Mucosa of rectum (tissue), 2 donors: Measurements from ENCODE around the gene GTF2A1.
A peak's percentile ranks its signal among the peaks of the same experiment; 100 is the strongest.

Experiments
- H3K27ac ChIP-seq, 2 donors: one replicate each; pipeline ENCODE4 v1.7.0; 2013; ENCODE audit warnings: inconsistent platforms in 2 of 2, low read depth in 2 of 2, low read length in 2 of 2
- H3K27me3 ChIP-seq, 2 donors: one replicate each; pipeline ENCODE4 v1.7.0; 2013; ENCODE audit warnings: low read length in 2 of 2; ENCODE audit not compliant: control insufficient read depth in 2 of 2, insufficient read depth in 2 of 2
- H3K36me3 ChIP-seq, 2 donors: one replicate each; pipeline ENCODE4 v1.7.0; 2013; ENCODE audit warnings: low read length in 2 of 2; ENCODE audit not compliant: control insufficient read depth in 2 of 2, insufficient read depth in 2 of 2
- H3K4me1 ChIP-seq, 2 donors: one replicate each; pipeline ENCODE4 v1.7.0; 2013; ENCODE audit warnings: low read length in 2 of 2, mild to moderate bottlenecking in 1 of 2; ENCODE audit not compliant: control insufficient read depth in 2 of 2, insufficient read depth in 2 of 2
- H3K4me3 ChIP-seq, 2 donors: one replicate each; pipeline ENCODE4 v1.7.0; 2013; ENCODE audit warnings: low read length in 2 of 2
- H3K9ac ChIP-seq, 2 donors: one replicate each; pipeline ENCODE4 v1.7.0; 2013; ENCODE audit warnings: low read length in 2 of 2, low read depth in 1 of 2, mild to moderate bottlenecking in 1 of 2
- H3K9me3 ChIP-seq, 2 donors: one replicate each; pipeline ENCODE4 v1.7.0; 2013; ENCODE audit warnings: low read length in 2 of 2; ENCODE audit not compliant: control insufficient read depth in 2 of 2
- donor health status: healthy.
- donor health status: Normal muscosa, but diverticular disease.

The GTF2A1 gene

GRCh38 chr14:81169711-81170103 lies 51.1 kb downstream of the GTF2A1 start:
- no peaks in the 10 kb centered on the region for H3K9me3 ChIP-seq
- H3K27ac ChIP-seq = peak overlapping the region; percentile 93 to 97
- no peaks in the 10 kb centered on the region for H3K36me3 ChIP-seq
- H3K27me3 ChIP-seq = no peaks in the 10 kb centered on the region
- H3K4me3 ChIP-seq = peak overlapping the region; percentile 81 to 84
- peaks cover 7 to 12% of the 10 kb centered on the region in 2 donors for H3K4me1 ChIP-seq
- peak overlapping the region; percentile 79 to 82 for H3K9ac ChIP-seq

- Histone ChIP-seq H3K36me3 (no peaks in the 10 kb centered on the region), H3K27ac (peak overlapping the region; percentile 93 to 97), H3K9ac (peak overlapping the region; percentile 79 to 82), H3K4me1 (peaks cover 7 to 12% of the 10 kb centered on the region in 2 donors), H3K27me3 (no peaks in the 10 kb centered on the region), H3K4me3 (peak overlapping the region; percentile 81 to 84), H3K9me3 (no peaks in the 10 kb centered on the region)
Measured at GRCh38 chr14:81169267-81169666, 51.5 kb downstream of the GTF2A1 start.

GRCh38 chr14:81166121-81166520 lies 54.6 kb downstream of the GTF2A1 start:
- no peaks in the 10 kb centered on the region for H3K27me3 ChIP-seq
- H3K9me3 ChIP-seq = no peaks in the 10 kb centered on the region
- H3K36me3 ChIP-seq = no peaks in the 10 kb centered on the region
- no peak overlapping the region for H3K4me3 ChIP-seq
- no peak overlapping the region for H3K27ac ChIP-seq
- no peak overlapping the region for H3K9ac ChIP-seq
- peaks cover 7 to 12% of the 10 kb centered on the region in 2 donors for H3K4me1 ChIP-seq

DNA sequence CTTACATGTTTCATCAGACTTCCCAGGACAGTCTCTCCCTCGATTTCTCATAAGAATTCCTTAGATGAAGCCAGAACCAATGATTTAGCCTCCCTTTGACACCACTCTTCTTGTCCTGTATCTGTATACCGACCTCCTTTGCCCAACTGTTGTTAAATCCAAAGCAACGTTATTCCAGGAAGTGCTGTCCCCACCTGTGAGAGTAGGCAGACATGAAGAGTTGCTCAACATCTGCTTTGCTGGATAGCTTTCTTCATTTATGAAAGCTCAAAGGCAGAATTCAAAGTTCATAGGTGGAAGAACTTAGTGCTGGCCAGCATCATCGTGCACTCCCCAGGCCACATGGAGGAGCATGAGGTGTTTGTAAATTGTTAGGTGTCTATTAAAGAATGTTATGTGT lies 55.6 kb downstream of the GTF2A1 start:
- Histone ChIP-seq H3K27ac (no peak overlapping the region), H3K36me3 (no peaks in the 10 kb centered on the region), H3K4me1 (peaks cover 7 to 8% of the 10 kb centered on the region in 2 donors), H3K9me3 (no peaks in the 10 kb centered on the region), H3K9ac (no peak overlapping the region), H3K4me3 (no peak overlapping the region), H3K27me3 (no peaks in the 10 kb centered on the region)

- peaks cover 0 to under 1% of the 10 kb centered on the region in 2 donors for H3K4me1 ChIP-seq
- H3K27me3 ChIP-seq = no peaks in the 10 kb centered on the region
- no peaks in the 10 kb centered on the region for H3K9me3 ChIP-seq
- H3K4me3 ChIP-seq = no peak overlapping the region
- H3K9ac ChIP-seq = no peak overlapping the region
- H3K36me3 ChIP-seq = no peaks in the 10 kb centered on the region
- no peak overlapping the region for H3K27ac ChIP-seq
Measured at GRCh38 chr14:81164167-81164774, 56.5 kb downstream of the GTF2A1 start.

GRCh38 chr14:81162941-81163340 lies 57.8 kb downstream of the GTF2A1 start:
- Histone ChIP-seq H3K27ac (no peak overlapping the region), H3K9me3 (no peaks in the 10 kb centered on the region), H3K36me3 (no peaks in the 10 kb centered on the region), H3K4me3 (no peak overlapping the region), H3K27me3 (no peaks in the 10 kb centered on the region), H3K4me1 (no peaks in the 10 kb centered on the region), H3K9ac (no peak overlapping the region)

- no peaks in the 10 kb centered on the region for H3K27me3 ChIP-seq
- H3K4me1 ChIP-seq = no peaks in the 10 kb centered on the region
- no peak overlapping the region for H3K9ac ChIP-seq
- H3K27ac ChIP-seq = no peak overlapping the region
- H3K9me3 ChIP-seq = no peaks in the 10 kb centered on the region
- no peaks in the 10 kb centered on the region for H3K36me3 ChIP-seq
- H3K4me3 ChIP-seq = no peak overlapping the region
Measured at GRCh38 chr14:81161749-81162148, 59.0 kb downstream of the GTF2A1 start.

GRCh38 chr14:81161088-81161487 lies 59.7 kb downstream of the GTF2A1 start:
- H3K4me3 ChIP-seq = no peak overlapping the region
- no peaks in the 10 kb centered on the region for H3K27me3 ChIP-seq
- no peaks in the 10 kb centered on the region for H3K9me3 ChIP-seq
- no peaks in the 10 kb centered on the region for H3K4me1 ChIP-seq
- no peak overlapping the region for H3K9ac ChIP-seq
- no peaks in the 10 kb centered on the region for H3K36me3 ChIP-seq
- H3K27ac ChIP-seq = no peak overlapping the region

DNA sequence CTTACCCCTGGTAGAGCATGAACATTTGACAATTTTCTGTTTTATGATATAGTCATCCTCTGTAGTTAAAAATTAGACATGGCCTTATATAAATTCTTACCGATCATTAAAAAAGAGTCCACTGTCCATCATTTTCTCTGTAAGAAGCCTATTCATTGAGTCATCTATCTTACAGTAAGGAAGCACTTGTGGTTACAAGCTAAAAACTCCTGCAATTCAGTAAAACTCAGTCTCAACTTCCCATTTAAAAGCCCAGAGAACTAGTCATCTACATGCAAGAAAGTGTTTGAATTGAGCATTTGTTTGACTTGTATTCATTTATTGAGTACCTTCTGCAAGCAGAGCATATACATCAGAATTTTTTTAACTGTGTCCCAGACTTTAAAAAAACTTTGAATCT lies 63.3 kb downstream of the GTF2A1 start:
- H3K9me3 ChIP-seq = no peaks in the 10 kb centered on the region
- H3K36me3 ChIP-seq = no peaks in the 10 kb centered on the region
- no peaks in the 10 kb centered on the region for H3K4me1 ChIP-seq
- no peak overlapping the region for H3K27ac ChIP-seq
- H3K27me3 ChIP-seq = no peaks in the 10 kb centered on the region
- no peak overlapping the region for H3K4me3 ChIP-seq
- H3K9ac ChIP-seq = no peak overlapping the region

GRCh38 chr14:81153187-81153586 lies 67.6 kb downstream of the GTF2A1 start:
- H3K9me3 ChIP-seq = no peaks in the 10 kb centered on the region
- H3K4me1 ChIP-seq = no peaks in the 10 kb centered on the region
- no peaks in the 10 kb centered on the region for H3K27me3 ChIP-seq
- no peak overlapping the region for H3K4me3 ChIP-seq
- H3K9ac ChIP-seq = no peak overlapping the region
- H3K27ac ChIP-seq = no peak overlapping the region
- H3K36me3 ChIP-seq = no peaks in the 10 kb centered on the region

DNA sequence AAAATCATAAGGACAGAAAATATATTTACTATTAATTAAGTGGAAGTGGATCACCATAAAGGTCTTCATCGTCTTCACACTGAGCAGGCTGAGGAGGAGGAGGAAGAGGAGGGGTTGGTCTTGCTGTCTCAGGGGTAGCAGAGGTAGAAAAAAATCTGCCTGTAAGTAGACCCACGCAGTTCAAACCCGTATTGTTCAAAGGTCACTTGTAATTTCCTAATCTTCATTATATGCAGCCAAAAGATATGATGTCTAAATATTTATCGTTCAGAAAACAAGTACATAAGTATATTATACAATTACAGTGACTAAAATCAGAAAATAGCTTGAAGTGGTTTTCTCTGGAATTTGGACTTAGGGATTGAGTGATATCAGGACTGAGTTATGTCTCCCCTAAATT lies 72.1 kb downstream of the GTF2A1 start:
- no peak overlapping the region for H3K27ac ChIP-seq
- no peak overlapping the region for H3K4me3 ChIP-seq
- no peaks in the 10 kb centered on the region for H3K9me3 ChIP-seq
- no peaks in the 10 kb centered on the region for H3K4me1 ChIP-seq
- no peaks in the 10 kb centered on the region for H3K27me3 ChIP-seq
- no peak overlapping the region for H3K9ac ChIP-seq
- no peaks in the 10 kb centered on the region for H3K36me3 ChIP-seq
